GM18508 (cell line): ENCODE results near the gene ARID1B.

Experiments
- ATAC-seq: cut with Tn5 transposase; IDR thresholded peaks from one replicate; pipeline ENCODE4 v1.9.1; 2021; ENCODE audit warnings: moderate number of reproducible peaks; ENCODE audit not compliant: insufficient read depth, unreplicated experiment

Gene ARID1B

GRCh38 chr6:157162766-157163433 is 385.7 kb downstream of the ARID1B start:
- ATAC-seq, result no peak

GRCh38 chr6:157163434-157164159 is 386.4 kb downstream of the ARID1B start:
- no peak for ATAC-seq

GRCh38 chr6:157164972-157165371 is 387.8 kb downstream of the ARID1B start:
- no peak for ATAC-seq

- no peak for ATAC-seq
Observed at GRCh38 chr6:157166784-157167183, 389.6 kb downstream of the ARID1B start.

- no peak for ATAC-seq
Observed at GRCh38 chr6:157167837-157168236, 390.7 kb downstream of the ARID1B start.

GRCh38 chr6:157168471-157168870 is 391.3 kb downstream of the ARID1B start:
- no peak for ATAC-seq

GRCh38 chr6:157169226-157169625 is 392.0 kb downstream of the ARID1B start:
- no peak for ATAC-seq

- ATAC-seq, result no peak
Observed at GRCh38 chr6:157169656-157170055, 392.5 kb downstream of the ARID1B start.

GRCh38 chr6:157170535-157170934 is 393.4 kb downstream of the ARID1B start:
- ATAC-seq, result no peak

- no peak for ATAC-seq
Observed at GRCh38 chr6:157171801-157172200, 394.6 kb downstream of the ARID1B start.

GRCh38 chr6:157172231-157172701 is 395.1 kb downstream of the ARID1B start:
- no peak for ATAC-seq

GRCh38 chr6:157172830-157173536 is 395.8 kb downstream of the ARID1B start:
- no peak for ATAC-seq

GRCh38 chr6:157173776-157174175 is 396.6 kb downstream of the ARID1B start:
- ATAC-seq, result no peak

- ATAC-seq, result no peak
Observed at GRCh38 chr6:157174731-157175130, 397.6 kb downstream of the ARID1B start.

GRCh38 chr6:157177731-157178336 is 400.7 kb downstream of the ARID1B start:
- ATAC-seq, result no peak

GRCh38 chr6:157181649-157182048 is 404.5 kb downstream of the ARID1B start:
- ATAC-seq, result no peak

- ATAC-seq, result no peak
Observed at GRCh38 chr6:157182503-157183264, 405.5 kb downstream of the ARID1B start.

- no peak for ATAC-seq
Observed at GRCh38 chr6:157184202-157185015, 407.2 kb downstream of the ARID1B start.

GRCh38 chr6:157185171-157185570 is 408.0 kb downstream of the ARID1B start:
- no peak for ATAC-seq
